Amygdala (tissue), 56 donors: ENCODE results near the gene MAPK1.
"Not testable (repeated sequence)": the region's sequence is repeated elsewhere in the genome, so short reads cannot be mapped to it uniquely, and the experiment has no call there.

Source experiments
- DNase-seq, 56 donors: peaks; one replicate each; lab custom pipeline; 2025; lab: John Stamatoyannopoulos, UW

MAPK1 gene

GRCh38 chr22:21730535-21731308 is 136.7 kb downstream of the MAPK1 start:
- DNase-seq = no peak

DNA sequence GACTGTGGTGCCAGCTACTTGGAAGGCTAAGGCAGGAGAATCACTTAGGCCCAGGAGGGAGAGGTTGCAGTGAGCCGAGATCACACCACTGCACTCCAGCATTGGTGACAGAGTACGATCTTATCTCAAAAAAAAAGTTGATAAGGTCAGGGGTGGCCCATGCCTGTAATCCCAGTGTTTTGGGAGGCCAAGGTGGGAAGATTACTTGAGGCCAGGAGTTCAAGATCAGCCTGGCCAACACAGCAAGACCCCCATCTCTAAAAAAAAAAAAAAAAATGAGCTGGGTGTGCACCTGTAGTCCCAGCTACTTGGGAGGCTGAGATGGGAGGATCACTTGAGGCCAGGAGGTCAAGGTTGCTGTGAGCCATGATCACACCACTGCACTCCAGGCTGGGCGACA is 138.3 kb downstream of the MAPK1 start:
- DNase-seq = not testable (repeated sequence)

- DNase-seq = no peak
Observed at GRCh38 chr22:21728270-21728669, 139.2 kb downstream of the MAPK1 start.

GRCh38 chr22:21727768-21728167 is 139.7 kb downstream of the MAPK1 start:
- no peak for DNase-seq

- DNase-seq = no peak
Observed at GRCh38 chr22:21727159-21727558, 140.3 kb downstream of the MAPK1 start.

DNA sequence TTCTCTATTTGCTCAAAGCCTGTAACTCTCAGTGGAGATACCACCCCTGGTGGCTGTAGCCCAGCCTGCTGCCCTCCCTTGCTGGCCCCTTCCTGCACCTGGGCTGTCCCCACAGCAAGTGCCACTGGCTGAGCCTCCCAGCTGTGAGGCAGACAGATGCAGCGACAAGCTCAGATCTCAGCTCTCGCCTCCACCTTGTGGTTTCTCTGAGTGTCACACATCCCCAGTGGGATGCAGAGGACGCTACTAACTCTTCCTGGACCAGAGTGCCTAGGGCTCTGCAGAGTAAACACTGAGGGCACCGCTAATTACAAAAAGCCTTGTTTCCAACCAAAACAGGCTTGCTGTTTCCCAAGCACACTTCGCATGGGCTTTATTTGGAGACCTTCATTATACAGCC is 140.8 kb downstream of the MAPK1 start:
- DNase-seq = peak in 1 of 56 donors; percentile 5

- DNase-seq = no peak
Observed at GRCh38 chr22:21725956-21726649, 141.3 kb downstream of the MAPK1 start.

DNA sequence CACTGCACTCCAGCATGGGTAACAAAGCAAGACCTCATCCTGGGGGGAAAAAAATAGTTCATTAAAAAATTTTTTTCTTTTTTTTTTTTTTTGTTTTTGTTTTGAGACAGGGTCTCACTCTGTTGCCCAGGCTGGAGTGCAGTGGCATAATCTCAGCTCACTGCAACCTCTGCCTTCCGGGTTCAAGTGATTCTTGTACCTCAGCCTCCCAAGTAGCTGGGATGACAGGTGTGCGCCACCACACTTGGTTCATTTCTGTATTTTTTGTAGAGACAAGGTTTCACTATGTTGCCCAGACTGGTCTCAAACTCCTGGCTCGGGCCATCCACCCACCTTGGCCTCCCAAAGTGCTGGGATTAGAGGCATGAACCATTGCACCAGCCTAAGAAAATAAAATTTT is 142.9 kb downstream of the MAPK1 start:
- DNase-seq = not testable (repeated sequence)

GRCh38 chr22:21721195-21721852 is 146.1 kb downstream of the MAPK1 start:
- DNase-seq = not testable (repeated sequence)

GRCh38 chr22:21720191-21720859 is 147.1 kb downstream of the MAPK1 start:
- not testable (repeated sequence) for DNase-seq

DNA sequence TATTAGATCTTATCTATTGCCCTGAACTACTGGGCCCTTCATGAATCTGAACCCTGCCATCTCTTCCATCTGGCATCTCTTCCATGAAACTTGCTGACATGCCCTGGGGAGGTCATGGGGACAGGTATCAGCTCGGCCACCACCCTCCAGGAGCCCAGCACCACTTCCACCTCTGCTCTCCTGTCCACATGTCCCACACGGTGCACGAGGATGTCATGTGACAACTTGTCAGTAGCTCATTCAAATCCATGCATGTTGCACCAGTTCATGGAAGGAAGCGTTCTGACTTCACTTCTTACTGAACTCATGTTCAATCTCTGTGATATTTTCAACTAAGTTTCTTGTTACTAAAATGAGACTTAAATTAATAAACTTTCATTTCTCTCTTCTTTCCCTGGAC is 148.4 kb downstream of the MAPK1 start:
- no peak for DNase-seq

- DNase-seq = no peak
Observed at GRCh38 chr22:21718499-21718898, 148.9 kb downstream of the MAPK1 start.

DNA sequence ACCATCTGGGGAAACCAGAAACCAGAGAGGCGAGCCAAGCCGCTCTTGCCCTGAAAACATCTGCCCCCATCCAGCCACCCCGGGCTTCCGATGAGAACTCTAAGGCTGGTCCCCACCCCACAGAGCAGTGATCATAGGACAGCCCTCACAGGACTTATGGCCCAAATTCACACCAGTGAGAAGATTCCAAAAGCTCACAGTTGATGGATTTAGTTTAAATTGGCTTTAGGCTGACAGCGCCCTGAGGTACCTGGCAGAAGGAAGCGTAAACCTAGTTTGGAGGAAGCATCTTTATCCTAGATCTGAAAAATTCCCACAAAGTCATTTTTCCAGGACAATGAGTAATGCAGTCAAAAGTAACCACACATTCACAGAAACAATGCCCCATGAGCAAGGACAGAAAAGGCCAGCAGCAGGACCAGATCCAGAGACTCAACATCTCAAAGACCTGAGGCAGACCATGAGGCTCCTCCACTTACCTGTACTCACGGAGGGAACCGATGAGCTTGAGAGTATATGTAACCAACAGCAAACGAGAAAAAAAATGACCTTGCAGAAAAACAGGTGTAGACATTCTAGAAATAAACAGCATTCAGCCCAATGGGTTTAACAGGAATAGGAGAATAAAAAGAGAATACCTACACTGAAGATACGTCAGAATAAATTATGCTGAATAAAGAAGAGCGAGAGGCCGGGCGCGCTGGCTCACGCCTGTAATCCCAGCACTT is 150.9 kb downstream of the MAPK1 start:
- not testable (repeated sequence) for DNase-seq

DNA sequence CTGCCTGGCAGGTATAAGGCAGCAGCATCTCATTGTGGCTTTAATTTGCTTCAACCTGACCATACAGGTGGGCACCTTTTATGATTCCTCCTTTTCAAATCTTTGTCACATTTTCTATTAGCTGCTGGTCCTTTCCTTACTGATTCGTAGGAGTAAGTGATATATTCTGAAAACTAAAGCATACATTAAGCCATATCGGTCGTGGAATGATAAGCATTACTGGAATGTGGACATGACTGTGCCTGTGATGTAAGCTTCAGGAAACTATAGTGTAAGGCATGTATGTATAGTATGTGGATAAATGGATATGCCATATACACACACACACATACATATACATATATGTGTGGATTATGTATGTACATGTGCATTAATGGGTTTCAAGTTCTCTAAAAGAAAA is 152.7 kb downstream of the MAPK1 start:
- no peak for DNase-seq

DNA sequence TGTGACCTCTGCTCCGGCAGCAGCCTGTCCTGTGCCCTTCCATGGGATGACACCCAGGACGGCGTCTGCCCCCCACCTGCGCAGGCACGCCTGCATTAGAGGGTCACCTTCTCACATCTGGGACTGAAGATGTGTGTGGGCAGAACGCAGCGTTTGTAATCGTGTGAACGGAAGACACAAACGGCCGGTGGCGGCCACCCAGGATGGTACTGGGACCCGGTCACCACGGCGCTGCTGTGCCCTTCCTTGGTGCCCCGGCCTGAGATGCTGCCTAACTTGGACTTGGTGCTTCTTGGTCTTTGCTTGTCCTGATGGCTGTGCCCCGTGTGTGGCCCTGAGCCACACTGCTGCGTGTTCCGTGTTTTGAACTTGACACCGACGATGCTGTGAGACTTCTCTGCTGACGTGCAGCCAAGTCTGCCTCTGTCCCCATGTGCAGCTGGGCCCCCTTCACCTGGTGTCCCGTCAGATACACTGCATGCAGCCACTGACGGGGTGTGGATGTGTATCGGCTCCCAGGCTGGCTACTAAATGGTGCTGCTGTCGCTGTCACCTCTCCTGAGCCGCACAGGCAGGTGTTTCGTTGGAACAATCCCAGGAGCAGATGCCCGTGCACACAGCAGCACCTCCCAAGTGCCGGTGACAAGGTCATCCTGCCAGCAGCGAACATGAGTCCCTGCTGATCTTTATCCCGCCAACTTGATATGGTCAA is 153.2 kb downstream of the MAPK1 start:
- DNase-seq = no peak

DNA sequence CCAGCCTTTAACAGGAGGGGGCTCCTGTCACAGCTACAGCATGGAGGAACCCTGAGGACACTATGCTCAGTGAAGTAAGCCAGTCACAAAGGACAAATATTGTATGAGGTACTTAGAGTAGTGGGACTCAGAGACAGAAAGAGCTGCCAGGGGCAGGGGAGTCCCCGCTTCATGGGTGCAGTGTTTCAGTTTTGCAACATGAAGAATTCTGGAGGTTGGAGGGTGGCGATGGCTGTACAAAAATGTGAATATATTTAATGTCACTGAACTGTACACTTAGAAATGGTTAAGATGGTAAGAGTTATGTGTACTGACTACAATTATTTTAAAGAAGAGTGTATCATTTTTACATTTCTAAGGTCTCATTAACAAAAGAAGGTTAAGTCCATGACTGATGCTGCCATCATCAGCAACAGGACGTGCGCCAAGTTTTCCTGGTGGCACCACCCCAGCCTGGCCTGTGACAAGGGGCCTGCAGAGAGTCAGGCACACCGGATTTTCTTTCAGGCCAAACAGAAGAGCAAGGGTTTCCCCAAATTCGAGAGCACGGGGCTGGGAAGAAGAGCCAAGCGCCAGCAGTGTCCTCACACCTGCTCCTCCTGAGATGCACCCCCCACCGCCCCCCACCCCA is 153.9 kb downstream of the MAPK1 start:
- peak in 1 of 56 donors; percentile 5 for DNase-seq

- DNase-seq = peak in 51 of 56 donors; percentile 4 to 87 (median 58)
Observed at GRCh38 chr22:21712751-21713427, 154.6 kb downstream of the MAPK1 start.

GRCh38 chr22:21711851-21712250 is 155.6 kb downstream of the MAPK1 start:
- no peak for DNase-seq
